ENCODE data around the gene ZNF736.
"Not testable (repeated sequence)": the region's sequence is repeated elsewhere in the genome, so short reads cannot be mapped to it uniquely, and the experiment has no call there.

ZNF736 gene

GRCh38 chr7:64313740-64314491 is at the start of gene ZNF736:
TSS of gene ZNF736 (plus strand) at chr7:64313961. CDS start at chr7:64314151, 190 bp downstream.
- peak; percentile 95 for DNase-seq (ENCODE audit: low read depth)

DNA sequence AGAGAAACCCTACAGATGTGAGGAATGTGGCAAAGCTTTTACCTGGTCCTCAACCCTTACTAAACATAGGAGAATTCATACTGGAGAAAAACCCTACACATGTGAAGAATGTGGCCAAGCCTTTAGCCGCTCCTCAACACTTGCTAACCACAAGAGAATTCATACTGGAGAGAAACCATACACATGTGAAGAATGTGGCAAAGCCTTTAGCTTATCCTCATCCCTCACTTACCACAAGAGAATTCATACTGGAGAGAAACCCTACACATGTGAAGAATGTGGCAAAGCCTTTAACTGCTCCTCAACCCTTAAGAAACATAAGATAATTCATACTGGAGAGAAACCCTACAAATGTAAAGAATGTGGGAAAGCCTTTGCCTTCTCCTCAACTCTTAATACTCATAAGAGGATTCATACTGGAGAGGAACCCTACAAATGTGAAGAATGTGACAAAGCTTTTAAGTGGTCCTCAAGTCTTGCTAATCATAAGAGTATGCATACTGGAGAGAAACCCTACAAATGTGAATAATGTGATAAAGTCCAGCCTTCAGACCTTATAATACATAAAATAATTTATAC is 47.3 kb upstream of the ZNF736 start:
- no peak for DNase-seq (ENCODE audit: low read depth)

DNA sequence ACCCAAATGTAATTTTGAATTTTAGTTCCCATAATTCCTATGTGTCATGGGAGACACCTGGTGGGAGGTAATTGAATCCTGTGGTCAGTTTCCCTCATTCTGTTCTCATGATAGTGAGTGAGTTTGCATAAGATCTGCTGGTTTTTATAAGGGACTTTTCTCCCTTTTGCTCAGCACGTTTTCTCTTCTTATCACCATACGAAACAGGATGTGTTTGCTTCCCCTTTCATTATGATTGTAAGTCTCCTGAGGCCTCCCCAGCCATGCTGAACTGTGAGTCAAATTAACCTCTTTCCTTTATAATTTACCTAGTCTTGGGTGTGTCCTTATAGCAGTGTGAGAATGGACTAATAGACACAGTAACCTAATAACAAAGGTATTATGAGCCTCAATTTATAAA is 36.1 kb upstream of the ZNF736 start:
- no peak for DNase-seq (ENCODE audit: low read depth)

GRCh38 chr7:64294701-64295420 is 18.9 kb upstream of the ZNF736 start:
- DNase-seq (ENCODE audit: low read depth), result no peak

GRCh38 chr7:64297418-64297817 is 16.3 kb upstream of the ZNF736 start:
- not testable (repeated sequence) for DNase-seq (ENCODE audit: low read depth)

DNA sequence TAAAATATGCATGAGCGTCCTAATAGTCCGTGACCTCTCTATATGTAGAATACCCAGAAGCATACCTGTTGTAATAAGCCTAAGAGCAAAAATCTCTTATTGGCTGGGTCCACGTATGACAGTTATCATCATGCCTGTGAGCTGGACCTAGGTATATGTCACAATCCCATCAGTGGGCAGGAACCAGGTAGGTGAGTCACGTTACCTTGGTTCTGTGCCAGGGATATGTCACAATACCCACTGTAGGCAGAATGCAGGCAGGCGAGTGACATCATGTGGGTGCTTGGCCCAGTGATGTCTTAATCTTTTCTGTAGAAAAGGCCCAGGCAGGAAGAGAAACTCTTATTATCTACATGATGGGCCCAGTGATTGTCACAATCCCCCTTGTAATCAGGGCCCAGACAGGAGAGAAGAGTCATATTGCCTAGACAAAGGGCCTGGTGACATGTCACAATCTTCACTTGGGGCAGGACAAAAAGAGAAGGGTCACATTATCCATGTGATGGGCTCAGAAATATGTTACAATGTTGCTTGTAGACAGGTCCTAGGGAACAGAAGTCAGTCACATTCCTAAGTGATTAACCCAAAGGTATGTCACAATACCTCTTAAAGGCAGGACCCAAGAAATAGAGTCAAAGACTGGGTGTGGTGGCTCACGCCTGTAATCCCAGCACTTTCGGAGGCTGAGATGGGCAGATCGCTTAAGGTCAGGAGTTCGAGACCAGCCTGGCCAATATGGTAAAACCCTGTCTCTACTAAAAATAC is 12.9 kb upstream of the ZNF736 start:
- DNase-seq (ENCODE audit: low read depth), result no peak

GRCh38 chr7:64307254-64308015 is 6.3 kb upstream of the ZNF736 start:
- DNase-seq (ENCODE audit: low read depth), result peak; percentile 93

DNA sequence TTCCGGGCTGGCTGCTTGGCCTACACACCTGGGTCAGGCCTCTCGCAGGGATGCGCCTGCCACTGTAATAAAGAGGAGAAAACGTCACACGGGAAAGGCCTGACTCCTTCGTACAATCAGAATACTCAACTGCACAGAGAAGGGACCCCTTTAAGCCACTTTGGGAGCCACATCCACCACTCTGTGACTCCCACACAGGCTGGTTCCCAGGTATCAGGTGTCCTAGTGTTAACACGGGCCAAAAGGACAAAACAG is 5.8 kb upstream of the ZNF736 start:
- no peak for DNase-seq (ENCODE audit: low read depth)

DNA sequence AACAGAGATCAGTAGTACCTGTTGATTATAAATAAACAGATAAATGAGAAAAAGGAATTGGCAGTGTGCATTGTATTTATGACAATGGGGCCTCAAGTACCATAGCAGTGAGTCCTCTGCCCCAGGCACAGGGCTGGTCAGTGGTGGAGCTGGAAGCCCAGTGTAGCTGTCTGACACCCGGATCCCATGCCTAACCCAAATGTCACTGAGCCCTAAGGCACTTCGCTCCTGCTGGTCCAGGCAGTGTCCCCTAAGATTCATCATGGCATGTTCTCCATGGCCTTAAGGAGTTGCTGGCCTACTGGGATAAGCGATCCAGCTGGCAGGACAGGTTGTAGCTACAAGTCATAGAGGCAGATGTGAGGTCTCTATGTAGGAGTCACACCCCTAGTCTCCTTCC is 3.3 kb upstream of the ZNF736 start:
- DNase-seq (ENCODE audit: low read depth), result no peak

DNA sequence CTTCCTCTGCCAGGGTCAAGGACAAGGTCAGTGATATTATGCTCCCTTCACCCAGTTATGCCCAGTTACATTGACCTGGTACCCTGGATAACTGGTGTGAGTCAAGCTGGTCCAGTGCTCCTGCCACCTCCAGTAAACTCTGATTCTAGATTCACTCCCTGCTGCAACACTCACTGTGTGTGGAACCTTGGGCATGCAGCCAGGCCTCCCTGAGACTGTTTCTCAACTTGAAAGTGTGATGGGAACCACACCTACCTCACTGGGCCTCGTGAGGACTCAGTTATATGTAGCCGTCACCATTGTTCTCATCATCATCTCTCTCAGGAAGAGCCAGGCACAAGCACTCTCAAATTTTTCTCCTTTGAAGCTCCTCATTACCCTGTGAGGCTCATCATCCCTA is 935 bp upstream of the ZNF736 start:
- no peak for DNase-seq (ENCODE audit: low read depth)

- DNase-seq (ENCODE audit: low read depth), result peak; percentile 1
Observed at GRCh38 chr7:64314566-64314965, 805 bp downstream of the ZNF736 start.

- DNase-seq (ENCODE audit: low read depth), result not testable (repeated sequence)
Observed at GRCh38 chr7:64316031-64316742, 2.4 kb downstream of the ZNF736 start.

DNA sequence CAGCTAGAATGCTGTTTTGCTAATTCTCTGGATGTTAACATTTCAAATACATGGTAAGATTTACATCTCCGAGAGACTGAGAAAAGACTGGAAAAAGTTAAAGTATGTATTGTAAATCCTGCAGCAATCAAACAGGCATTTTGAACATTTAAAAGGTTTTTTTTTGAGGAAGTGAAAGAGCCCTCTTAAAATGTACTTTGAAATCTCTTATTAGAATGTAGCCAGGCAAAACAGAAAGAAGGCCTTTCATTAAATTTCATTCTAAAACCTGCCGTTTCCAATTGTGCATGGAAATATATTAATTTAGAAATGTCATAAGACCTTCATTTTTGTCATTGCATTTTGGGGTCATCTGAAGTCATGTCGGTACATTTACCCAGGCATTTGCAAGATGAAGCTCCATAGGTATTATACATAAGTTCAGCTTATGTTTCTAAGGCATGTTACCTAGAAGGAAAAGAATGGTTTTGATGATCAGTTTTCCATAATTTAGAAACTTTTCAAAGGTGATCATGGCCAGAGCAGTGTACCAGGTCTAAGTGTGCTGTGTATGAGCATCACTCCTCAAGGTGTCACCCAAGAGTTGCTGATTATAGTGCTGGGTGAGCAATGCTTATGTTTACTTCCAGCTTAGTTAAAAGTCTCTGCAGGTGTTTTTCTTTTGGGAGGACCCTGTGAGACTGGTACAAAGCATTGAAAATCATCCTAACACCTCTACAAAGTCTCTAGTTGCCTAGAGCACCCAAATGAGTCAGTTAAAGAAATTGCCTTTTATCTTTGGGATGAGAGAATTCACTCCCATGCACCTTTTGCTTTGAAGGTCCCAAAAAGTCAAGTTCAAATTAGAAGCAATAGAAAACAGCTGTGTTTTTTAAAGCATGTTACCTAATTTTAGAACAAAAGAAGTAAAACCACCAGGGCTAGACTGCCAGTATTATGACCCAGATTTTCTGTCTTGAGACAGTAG is 7.1 kb downstream of the ZNF736 start:
- no peak for DNase-seq (ENCODE audit: low read depth)

DNA sequence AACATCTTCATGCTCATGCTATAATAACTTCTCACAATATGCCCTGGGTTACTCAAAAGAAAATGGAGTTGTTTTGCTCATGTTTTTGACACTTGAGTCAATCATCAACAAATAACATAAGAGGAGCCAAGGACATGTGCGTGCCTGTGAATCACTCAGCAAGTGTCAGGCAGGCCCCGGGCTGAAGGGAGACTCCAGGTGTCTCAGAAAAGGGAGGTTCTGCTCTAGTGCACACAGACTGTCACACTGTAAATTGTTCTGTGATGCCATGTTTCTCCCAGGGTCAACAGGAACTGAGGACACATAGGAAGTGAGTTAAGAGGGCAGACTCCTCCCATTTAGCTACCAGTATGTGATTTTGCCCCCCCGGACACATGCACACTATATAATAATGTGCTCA is 10.4 kb downstream of the ZNF736 start:
- DNase-seq (ENCODE audit: low read depth), result not testable (repeated sequence)

GRCh38 chr7:64348713-64349210 is 35.0 kb downstream of the ZNF736 start:
- DNase-seq (ENCODE audit: low read depth), result not testable (repeated sequence)

GRCh38 chr7:64359543-64359942 is 45.8 kb downstream of the ZNF736 start:
- no peak for DNase-seq (ENCODE audit: low read depth)

DNA sequence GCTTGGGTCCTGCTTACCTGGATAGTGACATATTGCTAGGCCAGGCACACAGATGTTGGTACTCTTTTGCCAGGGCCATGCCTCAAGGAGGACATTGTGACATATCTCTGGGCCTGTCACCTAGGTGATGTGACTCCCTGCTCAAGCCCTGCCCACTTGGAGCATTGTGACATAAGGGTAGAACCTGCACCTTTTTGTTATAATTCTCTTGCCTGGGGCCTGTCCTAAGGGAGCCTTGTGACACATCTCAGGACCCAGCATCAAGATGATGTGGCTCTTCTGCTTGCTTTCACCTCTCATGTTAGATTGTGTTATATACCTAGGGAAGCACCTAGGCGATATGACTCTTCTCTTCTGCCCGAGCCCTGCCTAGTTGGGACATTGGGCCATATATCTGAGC is 57.4 kb downstream of the ZNF736 start:
- no peak for DNase-seq (ENCODE audit: low read depth)

- DNase-seq (ENCODE audit: low read depth), result no peak
Observed at GRCh38 chr7:64373017-64373416, 59.3 kb downstream of the ZNF736 start.

GRCh38 chr7:64400401-64400800 is 86.6 kb downstream of the ZNF736 start:
- DNase-seq (ENCODE audit: low read depth), result no peak
